Choroid plexus epithelial cell (primary cell): ENCODE measurements around the gene ALK.

ENCODE experiments used
- DNase-seq: peaks from one replicate; pipeline ENCODE4 v3.0.0-alpha.2; 2010; ENCODE audit warnings: low read depth
- H3K4me3 ChIP-seq: 2 replicates; pipeline ENCODE4 v1.5.1; 2011; ENCODE audit warnings: low read depth, mild to moderate bottlenecking, control low read depth, low read length, moderate library complexity
- CTCF ChIP-seq: conservative IDR thresholded peaks from 2 replicates; pipeline ENCODE4 v1.5.1; 2011; ENCODE audit warnings: low read depth, mild to moderate bottlenecking, control low read depth, inconsistent platforms, low read length, moderate library complexity

The ALK gene

DNA sequence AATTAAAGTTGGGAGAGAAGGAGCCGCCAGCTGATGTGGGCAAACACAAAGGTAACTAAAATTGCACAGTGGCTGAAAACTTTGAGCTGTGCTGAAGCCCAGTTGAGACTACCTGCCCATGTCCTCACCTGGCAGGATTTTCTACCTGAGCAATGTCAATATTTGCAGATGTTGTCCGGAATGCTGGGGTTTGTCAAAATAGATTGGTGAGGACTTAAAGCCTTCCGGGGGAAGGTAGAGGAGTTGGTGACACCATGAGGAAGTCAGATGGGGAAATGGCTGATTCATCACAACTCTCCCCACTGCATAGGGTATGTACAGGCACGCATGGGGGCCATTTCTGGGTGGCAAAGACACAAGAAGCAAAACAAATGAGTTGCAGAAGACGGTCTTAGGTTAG is 114.9 kb downstream of the ALK start:
- H3K4me3 ChIP-seq, result no peak overlapping the region
- no peak for TF ChIP-seq CTCF
- no peak for DNase-seq

- no peak for DNase-seq
- no peak overlapping the region for H3K4me3 ChIP-seq
- TF ChIP-seq CTCF, result no peak
Measured at GRCh38 chr2:29804671-29805070, 116.7 kb downstream of the ALK start.

GRCh38 chr2:29803537-29803936 is 117.8 kb downstream of the ALK start:
- H3K4me3 ChIP-seq, result no peak overlapping the region
- TF ChIP-seq CTCF, result no peak
- DNase-seq, result no peak

- DNase-seq, result no peak
- TF ChIP-seq CTCF, result no peak
Measured at GRCh38 chr2:29802986-29803385, 118.4 kb downstream of the ALK start.

GRCh38 chr2:29799628-29800027 is 121.8 kb downstream of the ALK start:
- TF ChIP-seq CTCF, result no peak
- H3K4me3 ChIP-seq, result no peak overlapping the region
- DNase-seq, result no peak

More at GRCh38 chr2:29802986-29803385, 118.4 kb downstream of the ALK start:
- H3K4me3 ChIP-seq, result no peak overlapping the region

GRCh38 chr2:29797916-29798315 is 123.5 kb downstream of the ALK start:
- TF ChIP-seq CTCF, result no peak
- no peak overlapping the region for H3K4me3 ChIP-seq
- DNase-seq, result no peak

GRCh38 chr2:29796446-29796845 is 124.9 kb downstream of the ALK start:
- no peak for DNase-seq
- no peak for TF ChIP-seq CTCF
- no peak overlapping the region for H3K4me3 ChIP-seq
